ENCODE results near the gene FANCE.

FANCE gene, protein sequence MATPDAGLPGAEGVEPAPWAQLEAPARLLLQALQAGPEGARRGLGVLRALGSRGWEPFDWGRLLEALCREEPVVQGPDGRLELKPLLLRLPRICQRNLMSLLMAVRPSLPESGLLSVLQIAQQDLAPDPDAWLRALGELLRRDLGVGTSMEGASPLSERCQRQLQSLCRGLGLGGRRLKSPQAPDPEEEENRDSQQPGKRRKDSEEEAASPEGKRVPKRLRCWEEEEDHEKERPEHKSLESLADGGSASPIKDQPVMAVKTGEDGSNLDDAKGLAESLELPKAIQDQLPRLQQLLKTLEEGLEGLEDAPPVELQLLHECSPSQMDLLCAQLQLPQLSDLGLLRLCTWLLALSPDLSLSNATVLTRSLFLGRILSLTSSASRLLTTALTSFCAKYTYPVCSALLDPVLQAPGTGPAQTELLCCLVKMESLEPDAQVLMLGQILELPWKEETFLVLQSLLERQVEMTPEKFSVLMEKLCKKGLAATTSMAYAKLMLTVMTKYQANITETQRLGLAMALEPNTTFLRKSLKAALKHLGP

GRCh38 chr6:35452183-35453090 is at the start of gene FANCE:
Gene FANCE, plus strand, starts transcription at chr6:35452338. Its CDS starts 208 bp downstream, at chr6:35452546.
- peak; percentile 79 for DNase-seq (ENCODE audit: low read depth)

- DNase-seq (ENCODE audit: low read depth): no peak
These were observed 49.3 kb upstream of the FANCE start for GRCh38 chr6:35402856-35403191.

DNA sequence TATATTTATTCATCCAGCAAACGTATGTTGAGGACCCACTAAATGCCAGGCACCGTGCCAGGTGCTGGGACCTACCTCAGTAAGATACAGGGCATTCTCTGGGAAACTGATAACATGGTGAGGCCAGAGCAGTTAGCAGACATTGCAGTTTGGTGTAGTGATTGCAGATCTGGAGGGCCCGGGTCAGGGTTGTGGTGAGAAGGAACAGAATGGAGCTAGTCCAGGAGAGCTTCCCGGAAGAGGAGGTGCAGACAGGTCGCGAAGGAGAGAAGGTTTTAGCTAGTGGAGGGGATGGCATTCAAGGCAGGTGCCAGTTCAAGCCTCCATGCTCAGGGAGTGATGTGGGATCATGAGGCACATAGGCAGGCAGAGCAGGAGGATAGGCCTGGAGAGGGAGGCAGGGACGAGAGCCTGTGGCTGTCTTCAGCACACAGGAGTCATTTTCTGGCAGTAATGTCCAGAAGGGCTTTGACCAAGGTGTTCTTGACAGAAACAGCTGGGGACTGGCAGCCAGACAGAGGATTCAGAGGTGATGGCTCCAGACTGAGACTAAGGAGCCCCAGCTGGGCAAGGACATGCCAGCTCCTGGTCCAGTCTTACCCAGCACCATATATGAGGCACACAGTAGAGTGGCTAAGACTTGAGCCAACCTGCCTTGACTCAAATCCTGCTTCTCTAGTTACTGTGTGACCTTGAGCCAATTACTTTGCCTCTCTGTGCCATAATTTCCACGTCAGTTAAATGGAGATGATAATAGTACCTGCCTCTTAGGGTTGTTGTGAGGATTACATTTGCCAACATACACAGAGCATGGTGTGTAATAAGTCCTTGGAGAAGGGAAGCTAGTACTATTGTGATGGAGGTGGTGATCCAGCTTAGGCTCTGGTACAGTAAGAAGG is 48.3 kb upstream of the FANCE start:
- DNase-seq (ENCODE audit: low read depth): no peak

- no peak for DNase-seq (ENCODE audit: low read depth)
These were observed 45.2 kb upstream of the FANCE start for GRCh38 chr6:35406711-35407485.

- no peak for DNase-seq (ENCODE audit: low read depth)
These were observed 42.9 kb upstream of the FANCE start for GRCh38 chr6:35409245-35409644.

- DNase-seq (ENCODE audit: low read depth): no peak
These were observed 42.0 kb upstream of the FANCE start for GRCh38 chr6:35410131-35410530.

- DNase-seq (ENCODE audit: low read depth): no peak
These were observed 41.1 kb upstream of the FANCE start for GRCh38 chr6:35411066-35411465.

DNA sequence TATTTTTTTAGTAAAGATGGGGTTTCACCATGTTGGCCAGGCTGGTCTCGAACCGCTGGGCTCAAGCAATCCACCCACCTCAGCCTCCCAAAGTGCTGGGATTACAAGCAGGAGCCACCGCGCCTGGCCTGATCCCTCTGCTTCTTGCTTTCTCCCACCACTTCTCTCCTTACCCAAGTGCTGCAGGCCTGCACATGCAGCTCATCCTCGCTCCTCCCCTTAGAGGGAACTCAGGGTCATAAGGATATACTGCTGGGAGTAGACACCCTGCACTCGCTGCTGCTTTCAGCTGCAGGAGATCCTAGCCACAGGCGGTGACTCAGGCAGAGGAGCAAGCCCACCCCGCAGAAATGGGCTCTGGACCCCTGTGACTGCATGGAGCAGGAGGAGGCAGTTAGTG is 40.0 kb upstream of the FANCE start:
- DNase-seq (ENCODE audit: low read depth): no peak

DNA sequence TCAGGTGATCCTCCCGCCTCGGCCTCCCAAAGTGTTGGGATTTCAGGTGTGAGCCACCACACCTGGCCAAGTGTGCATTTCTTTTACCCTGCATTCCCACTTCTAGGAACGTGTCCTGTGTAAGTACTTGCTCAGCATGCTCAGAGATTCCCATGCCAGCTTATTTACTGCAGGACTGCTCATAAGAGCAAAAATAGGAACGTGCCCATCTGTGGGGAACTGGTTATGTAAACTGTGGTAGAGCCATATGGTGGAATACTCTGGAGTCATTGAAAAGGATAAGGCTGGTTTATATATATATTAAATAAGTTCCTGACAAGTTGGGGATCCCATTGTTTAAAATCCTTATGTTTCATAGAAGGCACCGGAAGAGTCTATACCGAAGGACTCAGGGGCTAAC is 38.2 kb upstream of the FANCE start:
- DNase-seq (ENCODE audit: low read depth): no peak

GRCh38 chr6:35415065-35415891 is 36.9 kb upstream of the FANCE start:
- no peak for DNase-seq (ENCODE audit: low read depth)

- no peak for DNase-seq (ENCODE audit: low read depth)
These were observed 34.0 kb upstream of the FANCE start for GRCh38 chr6:35417979-35418661.

DNA sequence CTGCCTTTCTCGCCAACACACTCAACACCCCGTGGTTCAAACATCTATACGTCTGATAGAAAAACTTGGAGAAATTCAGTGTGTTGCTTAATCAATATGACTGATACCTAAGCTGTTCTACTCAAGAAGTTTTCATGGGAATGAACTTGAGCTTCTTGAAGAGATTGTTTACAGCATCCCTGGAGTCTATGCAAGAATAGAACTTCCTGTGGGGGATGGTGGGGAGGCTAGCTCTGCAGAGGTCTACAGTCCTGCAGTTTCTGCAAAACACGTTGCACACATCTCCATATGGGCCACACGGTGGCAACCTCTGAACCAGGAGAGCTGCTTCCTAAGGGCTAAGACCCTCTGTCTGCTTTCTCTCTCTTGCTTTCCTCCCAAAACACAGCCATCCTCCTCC is 32.7 kb upstream of the FANCE start:
- no peak for DNase-seq (ENCODE audit: low read depth)

GRCh38 chr6:35419961-35420360 is 32.2 kb upstream of the FANCE start:
- DNase-seq (ENCODE audit: low read depth): no peak

- DNase-seq (ENCODE audit: low read depth): no peak
These were observed 26.9 kb upstream of the FANCE start for GRCh38 chr6:35425284-35425683.

GRCh38 chr6:35426074-35426473 is 26.1 kb upstream of the FANCE start:
- DNase-seq (ENCODE audit: low read depth): no peak

GRCh38 chr6:35427435-35427834 is 24.7 kb upstream of the FANCE start:
- DNase-seq (ENCODE audit: low read depth): no peak

GRCh38 chr6:35427851-35428321 is 24.3 kb upstream of the FANCE start:
- no peak for DNase-seq (ENCODE audit: low read depth)

DNA sequence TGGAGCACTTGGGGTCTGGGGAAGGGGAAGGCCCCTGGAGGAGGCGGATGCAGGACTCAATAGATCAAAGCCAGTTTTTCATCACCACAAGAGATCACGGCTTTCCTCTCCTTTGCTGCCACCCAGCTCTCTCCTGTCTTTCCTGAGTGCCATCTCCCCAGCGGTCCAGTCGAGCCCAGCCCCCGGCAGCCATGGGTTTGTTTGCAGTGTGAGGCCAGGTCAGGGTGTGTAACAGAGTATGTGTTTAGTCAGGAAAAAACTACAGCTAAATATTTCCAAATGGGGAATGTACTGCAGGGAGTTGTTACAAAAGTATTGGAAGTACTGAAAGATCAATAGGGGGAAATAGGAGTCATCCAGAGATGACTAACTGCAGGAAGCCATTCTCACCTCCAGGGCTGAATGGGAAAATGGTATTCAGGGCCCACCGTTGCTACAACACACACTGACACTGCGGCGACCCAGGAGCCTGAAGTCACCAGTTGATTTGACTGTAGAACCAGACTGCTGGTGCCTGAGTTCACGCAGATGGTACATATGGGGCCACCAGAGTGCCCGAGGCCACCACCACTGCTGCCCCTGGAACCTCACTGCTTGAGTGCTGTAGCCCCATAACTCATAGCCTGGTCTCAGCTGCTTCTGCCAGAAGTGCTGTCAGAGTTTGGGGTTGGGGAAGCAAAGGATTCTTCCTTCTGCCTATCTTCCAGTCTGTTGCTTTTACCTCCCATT is 23.6 kb upstream of the FANCE start:
- no peak for DNase-seq (ENCODE audit: low read depth)

GRCh38 chr6:35429463-35429862 is 22.7 kb upstream of the FANCE start:
- no peak for DNase-seq (ENCODE audit: low read depth)
